ENCODE results near the gene POMT1. TPM values are rescaled to one million over a fixed set of nuclear protein-coding genes. Genes with fewer than 3 reads are reported as not detected.

POMT1 gene
- total RNA-seq, 6 donors from 2014 or later, result 24.7 to 55.5 (median 27.2) TPM

DNA sequence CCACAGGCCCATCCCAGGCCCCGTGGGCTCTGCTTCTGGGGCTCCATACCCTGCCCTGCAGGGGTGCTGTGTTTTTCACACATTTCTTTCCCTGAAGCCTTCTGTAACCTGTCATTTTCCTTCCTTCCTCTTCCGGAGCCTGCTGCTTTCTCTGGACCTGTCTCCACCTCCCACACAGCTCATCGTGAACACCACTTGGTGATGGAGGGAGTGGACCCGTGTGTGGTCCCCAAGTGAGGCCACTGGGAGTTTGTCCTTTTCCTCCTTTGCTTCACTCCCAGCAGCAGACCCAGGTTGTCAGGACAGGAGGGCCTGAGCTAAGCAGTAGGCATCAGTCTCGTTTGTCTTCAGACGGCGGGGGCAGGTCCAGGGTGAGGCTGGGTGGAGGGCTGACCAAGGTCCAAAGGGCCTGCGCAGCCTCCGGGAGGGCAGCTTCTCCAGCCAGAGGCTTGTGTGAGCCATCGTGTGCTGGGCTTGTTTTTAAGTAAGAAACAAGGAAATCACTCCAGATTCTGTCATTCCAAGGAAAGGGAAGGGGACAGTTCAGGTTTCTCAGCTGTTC lies 5.8 kb upstream of the POMT1 start:
- no peaks in the 10 kb centered on the region for H3K9me3 ChIP-seq
- H3K36me3 ChIP-seq, result peaks cover 50 to 79% (median 64%) of the 10 kb centered on the region in 4 donors
- DNase-seq, result no peak
- H3K27me3 ChIP-seq, result no peaks in the 10 kb centered on the region
- H3K4me1 ChIP-seq, result peaks cover 6 to 13% (median 7%) of the 10 kb centered on the region in 4 donors
- ATAC-seq (ENCODE audit: low FRiP score in 2 of 2), result no peak
- WGBS, 2 donors, result 87 to 90% methylated on average over 10 of the region's 10 CpGs
- no peak overlapping the region for H3K27ac ChIP-seq
- H3K4me3 ChIP-seq, result no peak overlapping the region
- TF ChIP-seq POLR2A (IDR thresholded peaks at IDR 0.05) (no peak), EP300 (IDR thresholded peaks at IDR 0.05) (no peak), POLR2AphosphoS5 (IDR thresholded peaks at IDR 0.05) (no peak)
- TF ChIP-seq, protein P1, sequence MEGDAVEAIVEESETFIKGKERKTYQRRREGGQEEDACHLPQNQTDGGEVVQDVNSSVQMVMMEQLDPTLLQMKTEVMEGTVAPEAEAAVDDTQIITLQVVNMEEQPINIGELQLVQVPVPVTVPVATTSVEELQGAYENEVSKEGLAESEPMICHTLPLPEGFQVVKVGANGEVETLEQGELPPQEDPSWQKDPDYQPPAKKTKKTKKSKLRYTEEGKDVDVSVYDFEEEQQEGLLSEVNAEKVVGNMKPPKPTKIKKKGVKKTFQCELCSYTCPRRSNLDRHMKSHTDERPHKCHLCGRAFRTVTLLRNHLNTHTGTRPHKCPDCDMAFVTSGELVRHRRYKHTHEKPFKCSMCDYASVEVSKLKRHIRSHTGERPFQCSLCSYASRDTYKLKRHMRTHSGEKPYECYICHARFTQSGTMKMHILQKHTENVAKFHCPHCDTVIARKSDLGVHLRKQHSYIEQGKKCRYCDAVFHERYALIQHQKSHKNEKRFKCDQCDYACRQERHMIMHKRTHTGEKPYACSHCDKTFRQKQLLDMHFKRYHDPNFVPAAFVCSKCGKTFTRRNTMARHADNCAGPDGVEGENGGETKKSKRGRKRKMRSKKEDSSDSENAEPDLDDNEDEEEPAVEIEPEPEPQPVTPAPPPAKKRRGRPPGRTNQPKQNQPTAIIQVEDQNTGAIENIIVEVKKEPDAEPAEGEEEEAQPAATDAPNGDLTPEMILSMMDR (IDR thresholded peaks at IDR 0.05), result no peak

DNA sequence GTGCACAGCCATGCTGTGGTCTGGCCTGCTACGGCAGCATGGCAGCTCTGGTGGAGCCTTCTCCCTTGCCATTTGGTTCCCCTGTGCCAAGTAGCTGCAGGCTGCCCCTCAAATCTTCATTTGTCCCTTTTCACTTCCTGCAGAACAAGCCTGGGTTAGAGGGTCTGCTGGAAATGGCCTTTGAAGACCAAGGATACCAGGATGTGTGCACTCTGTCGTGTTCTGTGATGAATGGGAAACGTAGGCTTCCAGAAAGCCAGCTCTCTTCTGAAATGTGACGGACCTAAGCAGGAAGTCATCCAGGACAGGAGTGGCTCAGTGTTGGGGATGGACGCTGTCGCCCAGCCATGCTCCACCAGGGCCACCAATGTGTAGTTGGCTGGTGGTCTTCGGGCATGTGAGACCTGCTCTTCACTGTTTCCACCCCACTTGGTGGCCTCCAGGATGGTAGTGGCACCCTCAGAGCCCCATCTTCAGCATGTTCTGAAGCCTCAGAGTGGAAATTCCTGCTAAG lies 3.4 kb upstream of the POMT1 start:
- H3K27me3 ChIP-seq, result no peaks in the 10 kb centered on the region
- WGBS, 2 donors, result 80 to 86% methylated on average over 3 to 7 of the region's 7 CpGs
- DNase-seq (no peak), ATAC-seq (ENCODE audit: low FRiP score in 2 of 2) (no peak)
- TF ChIP-seq, protein P1 (IDR thresholded peaks at IDR 0.05), result no peak
- no peak for TF ChIP-seq EP300 (IDR thresholded peaks at IDR 0.05)
- TF ChIP-seq POLR2A (IDR thresholded peaks at IDR 0.05), result no peak
- no peak for TF ChIP-seq POLR2AphosphoS5 (IDR thresholded peaks at IDR 0.05)
- no peaks in the 10 kb centered on the region for H3K9me3 ChIP-seq
- H3K27ac ChIP-seq, result no peak overlapping the region
- H3K4me1 ChIP-seq, result peaks cover 20 to 32% (median 23%) of the 10 kb centered on the region in 4 donors
- H3K36me3 ChIP-seq, result peaks cover 26 to 55% (median 41%) of the 10 kb centered on the region in 4 donors
- H3K4me3 ChIP-seq, result no peak overlapping the region

DNA sequence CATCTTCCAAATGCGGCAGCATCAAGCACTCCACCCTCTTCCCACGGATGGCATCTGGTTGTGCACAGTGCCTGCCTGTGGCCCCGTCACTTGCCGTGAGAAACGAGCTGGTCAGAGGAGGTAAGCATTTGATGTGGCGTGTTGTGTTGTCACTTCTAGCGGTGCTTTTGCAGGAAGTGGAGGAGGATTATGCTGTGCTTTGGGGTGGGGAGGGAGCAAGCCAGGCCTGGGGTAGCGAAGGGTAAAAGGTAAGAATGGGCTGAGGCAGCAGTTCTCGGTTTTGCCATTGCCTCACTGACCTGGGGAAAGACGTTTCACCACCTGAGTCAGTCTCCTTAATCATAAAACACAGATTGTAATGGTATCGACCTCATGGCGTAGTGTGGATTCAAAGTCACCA lies 2.3 kb upstream of the POMT1 start:
- ATAC-seq (ENCODE audit: low FRiP score in 2 of 2) (no peak), DNase-seq (no peak)
- Histone ChIP-seq H3K27ac (peak overlapping the region in 1 of 4 donors; percentile 14), H3K4me1 (peaks cover 21 to 34% (median 24%) of the 10 kb centered on the region in 4 donors), H3K9me3 (no peaks in the 10 kb centered on the region), H3K27me3 (no peaks in the 10 kb centered on the region), H3K36me3 (peaks cover 16 to 44% (median 30%) of the 10 kb centered on the region in 4 donors), H3K4me3 (no peak overlapping the region)
- TF ChIP-seq POLR2AphosphoS5 (IDR thresholded peaks at IDR 0.05), result no peak
- no peak for TF ChIP-seq EP300 (IDR thresholded peaks at IDR 0.05)
- no peak for TF ChIP-seq POLR2A (IDR thresholded peaks at IDR 0.05)
- TF ChIP-seq, protein P1 (IDR thresholded peaks at IDR 0.05), result no peak
- 75 to 77% methylated on average over 12 of the region's 12 CpGs for WGBS, 2 donors

DNA sequence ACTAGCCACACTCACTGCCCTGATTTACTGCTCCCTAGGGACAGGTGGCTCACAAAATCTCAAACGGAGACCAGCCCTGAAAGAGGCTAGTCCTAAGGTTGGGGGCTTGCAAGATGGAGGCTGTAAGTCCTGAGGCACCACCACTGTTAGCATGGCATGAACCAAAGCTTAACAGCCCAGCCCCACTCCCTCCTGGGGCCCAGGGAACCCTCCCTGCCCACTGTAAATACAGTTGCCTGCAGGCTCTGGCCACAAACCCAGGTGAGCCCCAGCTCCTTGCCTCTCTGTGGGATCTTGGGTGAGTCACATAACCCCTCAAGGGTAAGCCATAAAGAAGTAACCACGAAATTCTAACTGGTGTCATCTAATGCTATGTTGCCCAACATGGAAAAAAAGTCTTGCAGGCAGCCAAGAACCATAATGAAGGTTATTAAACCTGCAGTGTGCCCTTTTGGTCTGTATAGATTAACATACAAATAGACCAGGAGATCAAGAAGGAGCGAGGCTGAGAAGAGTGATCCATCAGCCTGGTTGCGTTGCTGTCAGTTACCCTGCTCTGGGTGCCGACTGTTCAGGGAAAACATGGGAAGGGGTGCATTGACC lies 1.7 kb upstream of the POMT1 start:
- DNase-seq (no peak), ATAC-seq (ENCODE audit: low FRiP score in 2 of 2) (no peak)
- Histone ChIP-seq H3K36me3 (peaks cover 11 to 37% (median 24%) of the 10 kb centered on the region in 4 donors), H3K27me3 (no peaks in the 10 kb centered on the region), H3K9me3 (no peaks in the 10 kb centered on the region), H3K4me1 (peaks cover 21 to 34% (median 24%) of the 10 kb centered on the region in 4 donors), H3K27ac (peak overlapping the region in 1 of 4 donors; percentile 14), H3K4me3 (no peak overlapping the region)
- 59 to 63% methylated on average over 5 of the region's 5 CpGs for WGBS, 2 donors
- TF ChIP-seq POLR2A (IDR thresholded peaks at IDR 0.05) (no peak), EP300 (IDR thresholded peaks at IDR 0.05) (no peak), POLR2AphosphoS5 (IDR thresholded peaks at IDR 0.05) (no peak)
- TF ChIP-seq, protein P1 (IDR thresholded peaks at IDR 0.05), result no peak

All from upper lobe of left lung (tissue), 6 donors.